ENCODE results near the gene C11orf24.

C11orf24 gene

GRCh38 chr11:68269414-68270081 lies 2.2 kb downstream of the C11orf24 start:
- Histone ChIP-seq H3K4me3 (replicated peaks; ENCODE audit: insufficient read depth, low read length) (no peak overlapping the region), H3K27ac (replicated peaks) (no peak overlapping the region), H3K27me3 (ENCODE audit: insufficient read depth, poor library complexity, severe bottlenecking) (no peaks in the 10 kb centered on the region)
- no peak for TF ChIP-seq POLR2AphosphoS5 (IDR thresholded peaks at IDR 0.05; ENCODE audit: low read depth)
- TF ChIP-seq SPI1 (IDR thresholded peaks at IDR 0.05; ENCODE audit: borderline replicate concordance, low read depth) = no peak
- no peak for TF ChIP-seq REST (IDR thresholded peaks at IDR 0.05; ENCODE audit: insufficient replicate concordance, low read depth)
- TF ChIP-seq CTCF (IDR thresholded peaks at IDR 0.05; ENCODE audit: insufficient read depth, low read length) = no peak
- no peak for DNase-seq (ENCODE audit: low read depth in 1 of 2, low spot score in 1 of 2)

GRCh38 chr11:68267881-68268240 lies 3.9 kb downstream of the C11orf24 start:
- no peak for DNase-seq (ENCODE audit: low read depth in 1 of 2, low spot score in 1 of 2)
- no peak overlapping the region for H3K27ac ChIP-seq (replicated peaks)
- H3K27me3 ChIP-seq (ENCODE audit: insufficient read depth, poor library complexity, severe bottlenecking) = no peaks in the 10 kb centered on the region
- TF ChIP-seq REST (IDR thresholded peaks at IDR 0.05; ENCODE audit: insufficient replicate concordance, low read depth) (no peak), POLR2AphosphoS5 (IDR thresholded peaks at IDR 0.05; ENCODE audit: low read depth) (no peak)
- no peak overlapping the region for H3K4me3 ChIP-seq (replicated peaks; ENCODE audit: insufficient read depth, low read length)

- TF ChIP-seq GABPA (IDR thresholded peaks at IDR 0.05; ENCODE audit: low read depth) = no peak
- no peak for TF ChIP-seq SPI1 (IDR thresholded peaks at IDR 0.05; ENCODE audit: borderline replicate concordance, low read depth)
- TF ChIP-seq REST (IDR thresholded peaks at IDR 0.05; ENCODE audit: insufficient replicate concordance, low read depth) = no peak
- H3K27ac ChIP-seq (replicated peaks) = no peak overlapping the region
- H3K27me3 ChIP-seq (ENCODE audit: insufficient read depth, poor library complexity, severe bottlenecking) = no peaks in the 10 kb centered on the region
- peak in 1 of 2 experiments; percentile 38 for DNase-seq (ENCODE audit: low read depth in 1 of 2, low spot score in 1 of 2)
- H3K4me3 ChIP-seq (replicated peaks; ENCODE audit: insufficient read depth, low read length) = no peak overlapping the region
Observed at GRCh38 chr11:68266936-68267880, 4.6 kb downstream of the C11orf24 start.

Measured in HL-60 (cell line).